BJ (cell line): ENCODE data around the gene FAN1. TPM values are rescaled to one million over a fixed set of nuclear protein-coding genes. Genes with fewer than 3 reads are reported as not detected.

Experiments used
- CTCF ChIA-PET: fragments of 350-600 bp; formaldehyde crosslinking; extraction: SDS; loops from one replicate; lab custom pipeline; 2021; ENCODE audit warnings: antibody characterized with exemption, inconsistent platforms; lab: Yijun Ruan, JAX
- POLR2A ChIA-PET: fragments of 300-600 bp; sonication (Branson Sonifier 250); formaldehyde crosslinking; extraction: SDS; loops from one replicate; lab custom pipeline; 2021; ENCODE audit warnings: antibody characterized with exemption; lab: Charles Lee
- DNase-seq: peaks from one replicate; pipeline ENCODE4 v3.0.0-alpha.2; 2011; ENCODE audit warnings: low read depth
- H3K27me3 ChIP-seq: 2 replicates; pipeline ENCODE4 v1.6.0; 2011; ENCODE audit warnings: low read length; ENCODE audit not compliant: control insufficient read depth, insufficient read depth
- H3K36me3 ChIP-seq: 2 replicates; pipeline ENCODE4 v1.5.1; 2011; ENCODE audit warnings: low read length; ENCODE audit not compliant: control insufficient read depth, insufficient read depth
- H3K4me3 ChIP-seq: 2 replicates; pipeline ENCODE4 v1.5.1; 2011; ENCODE audit warnings: low read depth, mild to moderate bottlenecking, control low read depth, low read length
- polyA plus RNA-seq: library from polyadenylated mRNA; depleted of rRNA; stranded (reverse); fragments of >200 nt; gene quantifications from 2 replicates; pipeline ENCODE4 v1.2.3, GENCODE V29; 2011
- TF ChIP-seq, protein P1 (sequence below): IDR thresholded peaks from 2 replicates; pipeline ENCODE4 v1.5.1; 2011; ENCODE audit warnings: low read depth, mild to moderate bottlenecking, control low read depth, inconsistent platforms, low read length, moderate library complexity; ENCODE audit not compliant: insufficient read depth

The FAN1 gene
- polyA plus RNA-seq, 1 experiment, result 5.8 TPM

DNA sequence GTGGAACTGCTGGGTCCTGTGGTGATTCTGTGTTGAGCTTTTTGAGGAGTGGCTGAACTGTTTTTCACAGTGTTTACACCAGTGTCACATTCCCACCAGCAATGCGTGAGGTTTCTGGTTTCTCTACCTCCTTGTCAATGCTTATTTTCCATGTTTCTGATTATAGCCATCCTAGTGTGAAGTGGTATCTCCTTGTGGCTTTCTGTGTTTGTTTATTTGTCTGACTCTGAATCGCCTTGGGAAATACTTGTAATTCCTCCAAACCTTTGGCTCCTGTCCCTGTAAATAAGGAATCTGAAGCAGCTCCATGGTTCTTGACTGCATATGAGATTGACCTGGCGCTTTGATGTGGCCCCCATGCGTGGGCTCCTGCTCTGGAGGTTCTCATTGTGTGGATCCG is 20.6 kb downstream of the FAN1 start:
- TF ChIP-seq, protein P1, sequence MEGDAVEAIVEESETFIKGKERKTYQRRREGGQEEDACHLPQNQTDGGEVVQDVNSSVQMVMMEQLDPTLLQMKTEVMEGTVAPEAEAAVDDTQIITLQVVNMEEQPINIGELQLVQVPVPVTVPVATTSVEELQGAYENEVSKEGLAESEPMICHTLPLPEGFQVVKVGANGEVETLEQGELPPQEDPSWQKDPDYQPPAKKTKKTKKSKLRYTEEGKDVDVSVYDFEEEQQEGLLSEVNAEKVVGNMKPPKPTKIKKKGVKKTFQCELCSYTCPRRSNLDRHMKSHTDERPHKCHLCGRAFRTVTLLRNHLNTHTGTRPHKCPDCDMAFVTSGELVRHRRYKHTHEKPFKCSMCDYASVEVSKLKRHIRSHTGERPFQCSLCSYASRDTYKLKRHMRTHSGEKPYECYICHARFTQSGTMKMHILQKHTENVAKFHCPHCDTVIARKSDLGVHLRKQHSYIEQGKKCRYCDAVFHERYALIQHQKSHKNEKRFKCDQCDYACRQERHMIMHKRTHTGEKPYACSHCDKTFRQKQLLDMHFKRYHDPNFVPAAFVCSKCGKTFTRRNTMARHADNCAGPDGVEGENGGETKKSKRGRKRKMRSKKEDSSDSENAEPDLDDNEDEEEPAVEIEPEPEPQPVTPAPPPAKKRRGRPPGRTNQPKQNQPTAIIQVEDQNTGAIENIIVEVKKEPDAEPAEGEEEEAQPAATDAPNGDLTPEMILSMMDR, result no peak
- Histone ChIP-seq H3K27me3 (no peaks in the 10 kb centered on the region), H3K36me3 (peaks cover 15% of the 10 kb centered on the region), H3K4me3 (no peak overlapping the region)
- peak; percentile 66 for DNase-seq
- POLR2A ChIA-PET, result no interaction called here
- CTCF ChIA-PET, result no interaction called here

DNA sequence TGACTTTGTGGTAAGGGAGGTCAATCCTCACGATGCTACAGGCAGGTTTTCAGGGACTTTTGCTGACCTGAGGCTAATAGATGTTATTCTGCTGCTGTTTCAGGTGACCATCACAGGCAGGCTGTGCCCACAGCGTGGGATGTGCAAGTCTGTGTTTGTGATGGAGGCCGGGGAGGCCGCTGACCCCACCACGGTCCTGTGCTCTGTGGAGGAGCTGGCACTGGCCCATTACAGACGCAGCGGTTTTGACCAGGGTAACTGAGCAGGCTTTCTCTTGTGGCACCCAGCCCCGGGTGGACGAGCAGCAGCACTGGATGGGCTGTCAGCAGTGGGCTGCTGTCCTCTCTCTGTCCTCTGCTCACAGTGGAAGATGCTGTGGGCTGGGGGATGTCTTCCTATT is 22.0 kb downstream of the FAN1 start:
- ChIA-PET CTCF (no interaction called here), POLR2A (no interaction called here)
- TF ChIP-seq, protein P1, result no peak
- DNase-seq, result no peak
- no peaks in the 10 kb centered on the region for H3K27me3 ChIP-seq
- H3K36me3 ChIP-seq, result peaks cover 18% of the 10 kb centered on the region
- H3K4me3 ChIP-seq, result no peak overlapping the region

DNA sequence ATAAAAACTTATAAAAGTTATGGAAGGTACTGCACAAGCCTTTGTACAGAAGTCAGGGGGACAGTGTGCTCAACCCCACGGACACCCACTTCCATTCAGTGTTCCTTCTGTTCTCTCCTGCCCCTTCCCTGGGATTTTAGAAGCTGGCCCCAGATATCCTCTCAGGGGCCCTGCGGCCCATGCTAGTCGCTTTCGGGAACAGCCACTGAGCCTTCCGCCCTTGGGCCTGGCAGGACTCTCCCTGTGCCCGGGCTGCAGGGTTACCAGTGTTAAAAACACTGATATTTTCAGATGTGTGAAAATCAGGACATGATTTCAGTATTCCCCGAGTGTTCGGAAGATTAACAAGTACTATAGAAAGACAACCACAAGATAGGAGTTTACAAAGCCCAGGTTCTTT is 22.4 kb downstream of the FAN1 start:
- H3K36me3 ChIP-seq, result peaks cover 18% of the 10 kb centered on the region
- TF ChIP-seq, protein P1, result no peak

DNA sequence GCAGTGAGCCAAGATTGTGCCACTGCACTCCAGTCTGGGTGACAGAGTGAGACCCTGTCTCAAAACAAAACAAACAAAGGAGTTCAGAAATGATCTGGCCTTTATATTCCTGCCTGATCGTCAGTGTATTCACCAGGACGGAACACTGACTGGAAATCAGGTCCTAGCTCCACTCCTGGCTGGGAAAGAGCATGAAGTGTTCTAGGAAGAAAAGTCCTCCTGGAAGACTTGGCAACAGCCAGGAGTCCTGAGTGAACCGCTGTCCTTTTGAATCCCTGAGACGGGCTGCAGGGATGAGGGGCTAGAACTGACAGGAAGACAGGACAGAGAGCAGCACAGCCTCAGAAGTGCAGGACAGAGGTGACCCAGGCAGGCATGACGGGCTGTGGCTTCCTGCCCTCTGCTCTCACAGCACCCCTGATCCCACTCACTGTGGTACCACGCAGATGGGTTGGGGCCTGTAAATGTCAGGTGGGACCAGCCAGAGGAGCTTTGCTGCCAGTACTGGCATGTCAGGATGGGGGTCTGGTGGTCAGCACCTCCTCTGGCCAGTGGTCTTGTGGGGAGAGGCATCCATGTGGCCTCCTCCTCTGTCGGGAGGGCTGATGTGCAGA is 23.5 kb downstream of the FAN1 start:
- H3K36me3 ChIP-seq, result peaks cover 18% of the 10 kb centered on the region
- CTCF ChIA-PET, result no interaction called here
- TF ChIP-seq, protein P1, result no peak
- POLR2A ChIA-PET, result no interaction called here
- no peaks in the 10 kb centered on the region for H3K27me3 ChIP-seq
- no peak for DNase-seq
- no peak overlapping the region for H3K4me3 ChIP-seq

More for the DNA sequence above, 22.4 kb downstream of the FAN1 start:
- H3K27me3 ChIP-seq, result no peaks in the 10 kb centered on the region
- POLR2A ChIA-PET, result no interaction called here
- CTCF ChIA-PET, result no interaction called here
- no peak overlapping the region for H3K4me3 ChIP-seq
- no peak for DNase-seq

DNA sequence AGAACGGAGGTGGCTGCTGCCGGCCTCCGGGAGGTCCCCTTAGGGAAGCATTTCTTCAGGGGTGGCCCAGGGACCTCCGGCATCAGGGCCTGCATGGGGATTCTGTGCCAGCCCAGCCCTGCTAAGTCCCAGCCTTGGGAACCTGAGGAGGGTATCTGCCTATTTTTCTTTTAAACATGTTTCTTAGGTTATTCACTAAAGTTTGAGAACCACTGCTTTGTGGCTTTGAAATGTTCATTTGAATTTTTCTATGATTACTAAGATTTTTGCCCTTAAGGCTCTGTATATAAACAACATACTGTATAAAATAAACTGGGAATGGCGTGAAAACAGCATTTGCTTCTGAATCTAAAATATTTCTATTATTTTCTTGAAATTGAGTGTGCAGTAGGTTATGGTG is 24.4 kb downstream of the FAN1 start:
- peaks cover 16% of the 10 kb centered on the region for H3K36me3 ChIP-seq
- DNase-seq, result no peak
- CTCF ChIA-PET, result interaction anchor here (1.3 kb wide), 1 partner anchor 199 kb away, joined by 3 read pairs; no protein-coding TSS in a partner anchor

More for the DNA sequence above, 24.4 kb downstream of the FAN1 start:
- Histone ChIP-seq H3K4me3 (no peak overlapping the region), H3K27me3 (no peaks in the 10 kb centered on the region)
- TF ChIP-seq, protein P1, result no peak
- POLR2A ChIA-PET, result no interaction called here
